H1 (cell line): ENCODE results near the gene PLEKHM1. TPM values are rescaled to one million over a fixed set of nuclear protein-coding genes. Genes with fewer than 3 reads are reported as not detected.

Experiments
- CHD7 ChIP-seq: fragments of 300-600 bp; sonication (generic); IDR thresholded peaks from 2 replicates; pipeline ENCODE4 v1.7.1; 2012; ENCODE audit warnings: low read length, moderate library complexity, mild to moderate bottlenecking, inconsistent platforms; ENCODE audit not compliant: insufficient replicate concordance
- polyA plus RNA-seq, 7 experiments: library from polyadenylated mRNA; depleted of rRNA in 3 of 7; stranded (reverse) in 5 of 7; unstranded in 2 of 7; fragments of >200 nt in 5 of 7; fragments of 200-250 nt in 2 of 7; gene quantifications; 1 replicate in 5 of 7; 2 replicates in 1 of 7; 4 replicates in 1 of 7; pipeline versions ENCODE4 v1.2.1 to v1.2.3, GENCODE V29; 2011 to 2013; ENCODE audit warnings: missing spikeins in 2 of 7, mixed read lengths in 2 of 7
- total RNA-seq: library from RNA; stranded (reverse); fragmentation: NEBNext Ultra II Directional; extraction: Animal tissue kit (Norgen Biotek cat#: 25700); gene quantifications from 2 replicates; pipeline ENCODE4 v1.2.1, GENCODE V29; 2021

Gene PLEKHM1
- total and polyA plus RNA-seq, 2 of the 8 experiments (the other 6 are each of a cell fraction or from before 2014, with no cell fraction given): 7.6 to 17.9 TPM

- TF ChIP-seq CHD7: no peak
Observed at GRCh38 chr17:45428050-45428617, 62.4 kb downstream of the PLEKHM1 start (continued).
